NCI-H128 (cell line): ENCODE data around the gene USPL1.

Experiments used
- DNase-seq: peaks from one replicate; lab custom pipeline; 2025; ENCODE audit not compliant: unreplicated experiment; lab: John Stamatoyannopoulos, UW

Gene USPL1

GRCh38 chr13:30692113-30692512 is 74.4 kb downstream of the USPL1 start:
- DNase-seq: no peak

GRCh38 chr13:30696278-30697176 is 78.8 kb downstream of the USPL1 start:
- DNase-seq: no peak

GRCh38 chr13:30697177-30697953 is 79.6 kb downstream of the USPL1 start:
- DNase-seq: no peak

GRCh38 chr13:30697996-30698401 is 80.3 kb downstream of the USPL1 start:
- DNase-seq: no peak

- DNase-seq: no peak
Observed at GRCh38 chr13:30698488-30699005, 80.8 kb downstream of the USPL1 start.

GRCh38 chr13:30700364-30700763 is 82.6 kb downstream of the USPL1 start:
- DNase-seq: no peak

- DNase-seq: no peak
Observed at GRCh38 chr13:30702006-30702405, 84.3 kb downstream of the USPL1 start.

- DNase-seq: no peak
Observed at GRCh38 chr13:30704596-30704995, 86.9 kb downstream of the USPL1 start.

- no peak for DNase-seq
Observed at GRCh38 chr13:30705680-30706079, 88.0 kb downstream of the USPL1 start.

GRCh38 chr13:30708541-30708940 is 90.8 kb downstream of the USPL1 start:
- no peak for DNase-seq
